ENCODE measurements around the gene IFNAR1.

IFNAR1 gene

GRCh38 chr21:33296156-33296555, 28.6 kb upstream of the IFNAR1 start:
- no peak for DNase-seq
- TF ChIP-seq GATA1 (IDR thresholded peaks at IDR 0.05; ENCODE audit: low read depth, low read length) = no peak

DNA sequence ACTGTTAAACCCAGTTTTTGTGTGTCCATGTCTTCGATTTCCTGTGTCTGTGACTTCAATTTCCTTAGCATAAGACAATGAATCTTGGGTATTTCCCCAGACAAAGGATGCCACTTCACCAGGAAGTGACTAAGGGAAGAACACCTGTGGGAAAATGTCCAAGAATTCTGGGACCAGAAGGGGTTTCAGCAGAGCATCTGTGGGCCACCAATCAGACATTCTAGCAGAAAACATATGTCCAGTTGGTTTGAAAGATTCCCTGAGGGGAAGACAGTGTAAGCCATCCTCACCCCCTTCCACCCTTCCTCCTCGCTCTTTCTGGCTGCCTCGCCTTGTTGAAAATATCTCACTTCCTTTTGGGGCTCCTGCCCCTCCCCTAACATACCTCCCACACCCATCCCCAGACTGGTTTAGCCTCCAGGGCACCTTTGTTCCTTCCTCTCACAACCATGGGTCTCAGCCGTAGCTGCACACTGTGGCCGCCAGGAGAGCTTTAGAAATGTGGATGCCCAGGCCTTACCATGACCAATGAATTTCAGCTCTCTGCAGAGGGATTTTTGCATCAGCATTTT, 25.5 kb upstream of the IFNAR1 start:
- no peak for DNase-seq
- TF ChIP-seq GATA1 (IDR thresholded peaks at IDR 0.05; ENCODE audit: low read depth, low read length) (no peak), POLR2A (IDR thresholded peaks at IDR 0.05; ENCODE audit: low read length) (no peak)

GRCh38 chr21:33300701-33301631, 23.8 kb upstream of the IFNAR1 start:
- TF ChIP-seq GATA1 (IDR thresholded peaks at IDR 0.05; ENCODE audit: low read depth, low read length) (no peak), POLR2A (IDR thresholded peaks at IDR 0.05; ENCODE audit: low read length) (peak; percentile 37)
- DNase-seq = peak; percentile 39 to 65

DNA sequence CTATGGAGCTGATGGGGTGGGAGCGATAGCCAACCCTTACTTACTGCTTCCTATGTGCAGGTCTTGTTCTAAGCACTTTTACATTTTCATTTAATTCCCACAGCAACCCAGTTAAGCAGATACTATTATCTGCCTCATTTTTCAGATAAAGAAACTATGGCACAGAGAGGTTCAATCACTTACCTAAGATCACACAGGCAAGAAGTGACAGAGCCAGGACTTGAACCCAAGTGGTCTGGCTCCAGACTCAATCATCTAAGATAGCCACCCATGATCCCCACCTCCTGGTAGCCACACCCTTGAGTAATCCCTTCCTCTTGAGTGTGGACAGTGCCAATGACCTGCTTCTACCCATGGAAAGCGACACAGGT, 23.2 kb upstream of the IFNAR1 start:
- TF ChIP-seq GATA1 (IDR thresholded peaks at IDR 0.05; ENCODE audit: low read depth, low read length) (no peak), POLR2A (IDR thresholded peaks at IDR 0.05; ENCODE audit: low read length) (no peak)
- DNase-seq = no peak

DNA sequence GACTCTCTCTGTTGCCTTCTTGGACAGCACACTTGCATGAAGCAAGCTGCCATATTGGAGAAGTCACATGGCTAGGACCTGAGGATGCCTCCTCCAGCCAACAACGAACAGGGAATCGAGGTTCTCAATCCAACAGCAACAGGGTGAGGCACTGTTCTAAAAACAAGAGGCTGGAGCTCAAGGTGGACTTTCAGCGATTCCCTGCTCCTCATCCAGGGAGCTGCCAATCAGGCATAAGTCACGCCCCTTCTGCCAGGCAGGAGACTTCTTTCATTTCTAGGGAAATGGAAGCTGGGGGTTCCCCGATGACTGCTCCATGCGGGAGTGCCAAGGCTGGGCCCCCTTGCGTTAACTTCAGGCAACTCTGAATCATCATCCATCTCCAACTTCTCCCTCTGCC, 22.7 kb upstream of the IFNAR1 start:
- no peak for DNase-seq
- no peak for TF ChIP-seq POLR2A (IDR thresholded peaks at IDR 0.05; ENCODE audit: low read length)
- TF ChIP-seq GATA1 (IDR thresholded peaks at IDR 0.05; ENCODE audit: low read depth, low read length) = no peak

GRCh38 chr21:33302796-33303195, 22.0 kb upstream of the IFNAR1 start:
- no peak for DNase-seq
- TF ChIP-seq POLR2A (IDR thresholded peaks at IDR 0.05; ENCODE audit: low read length) (no peak), GATA1 (IDR thresholded peaks at IDR 0.05; ENCODE audit: low read depth, low read length) (no peak)

DNA sequence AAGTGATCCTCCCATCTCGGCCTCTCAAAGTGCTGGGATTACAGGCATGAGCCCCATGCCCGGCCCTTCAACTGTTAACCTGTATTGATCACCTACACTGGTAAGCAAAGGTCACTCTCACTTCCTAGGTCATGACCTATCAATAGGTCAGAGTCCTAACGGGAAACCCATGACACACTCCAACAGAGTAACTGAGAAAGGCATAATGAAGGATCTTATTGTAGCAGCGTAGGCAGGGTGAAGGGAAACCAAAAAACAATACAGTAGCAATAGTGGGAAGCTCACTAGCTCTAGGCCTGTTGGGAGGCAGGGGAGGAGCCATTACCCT, 19.5 kb upstream of the IFNAR1 start:
- DNase-seq = no peak
- no peak for TF ChIP-seq POLR2A (IDR thresholded peaks at IDR 0.05; ENCODE audit: low read length)
- TF ChIP-seq GATA1 (IDR thresholded peaks at IDR 0.05; ENCODE audit: low read depth, low read length) = no peak

- TF ChIP-seq POLR2A (IDR thresholded peaks at IDR 0.05; ENCODE audit: low read length) = no peak
- TF ChIP-seq GATA1 (IDR thresholded peaks at IDR 0.05; ENCODE audit: low read depth, low read length) = no peak
Measured at GRCh38 chr21:33305938-33306337, 18.8 kb upstream of the IFNAR1 start.

DNA sequence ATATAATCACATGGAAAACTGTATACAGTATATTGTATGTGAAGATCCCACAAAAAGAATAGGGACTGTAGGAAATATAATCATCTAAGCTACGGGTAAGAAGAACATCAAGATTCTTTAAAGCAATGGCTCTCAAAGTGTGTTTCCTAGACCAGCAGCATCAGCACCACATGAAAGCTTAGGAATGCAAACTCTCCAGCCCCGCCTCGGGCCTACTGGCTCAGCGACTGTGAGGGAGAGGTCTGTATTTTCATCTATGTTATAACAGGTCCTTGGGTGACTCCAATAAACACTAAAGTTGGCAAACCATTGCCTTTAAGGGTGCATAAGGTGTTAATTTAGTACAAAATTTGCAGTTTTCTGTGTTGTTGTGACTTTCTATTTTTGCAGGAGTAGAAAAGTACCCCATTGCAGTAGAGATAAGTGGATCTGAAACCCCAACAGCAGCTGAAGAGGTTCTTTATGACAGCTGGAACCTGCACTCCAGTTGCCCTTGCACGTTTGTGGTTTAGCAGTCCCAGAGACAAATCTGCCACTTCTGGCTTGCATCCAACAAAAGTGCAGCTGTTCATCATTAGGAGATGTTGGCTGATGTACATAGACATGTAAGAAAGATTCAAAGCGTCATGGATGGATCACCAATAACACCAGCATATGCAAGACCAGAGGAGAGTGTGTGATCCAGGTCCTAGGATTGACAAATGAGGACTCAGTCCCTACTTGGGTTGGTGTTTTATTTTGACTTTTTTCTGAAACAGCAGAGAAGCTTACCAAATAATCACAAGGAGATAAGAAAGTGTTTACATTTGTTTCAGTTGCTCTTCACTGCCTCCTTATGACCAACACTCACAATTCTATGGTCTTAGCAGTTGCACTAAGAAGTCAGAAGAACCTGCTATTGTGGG, 15.9 kb upstream of the IFNAR1 start:
- TF ChIP-seq POLR2A (IDR thresholded peaks at IDR 0.05; ENCODE audit: low read length) (no peak), GATA1 (IDR thresholded peaks at IDR 0.05; ENCODE audit: low read depth, low read length) (no peak)
- peak; percentile 18 to 49 for DNase-seq

More at GRCh38 chr21:33305938-33306337, 18.8 kb upstream of the IFNAR1 start:
- DNase-seq = no peak

DNA sequence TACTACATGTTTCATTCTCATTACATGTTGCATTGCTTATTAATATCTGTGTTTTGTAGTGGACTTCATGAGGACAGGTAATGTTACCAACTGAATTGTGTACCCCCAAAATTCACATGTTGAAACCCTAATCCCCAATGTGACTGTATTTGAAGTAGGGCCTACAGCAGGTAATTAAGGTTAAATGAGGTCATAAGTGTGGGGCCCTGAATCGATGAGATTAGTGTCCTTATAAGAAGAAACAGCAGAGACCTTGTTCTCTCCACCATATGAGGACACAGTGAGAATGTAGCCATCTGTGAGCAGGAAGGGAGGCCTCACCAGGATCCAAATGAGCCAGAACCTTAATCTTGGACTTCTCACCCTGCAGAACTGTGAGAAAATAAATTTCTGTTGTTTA, 15.0 kb upstream of the IFNAR1 start:
- TF ChIP-seq GATA1 (IDR thresholded peaks at IDR 0.05; ENCODE audit: low read depth, low read length) (no peak), POLR2A (IDR thresholded peaks at IDR 0.05; ENCODE audit: low read length) (no peak)
- no peak for DNase-seq

DNA sequence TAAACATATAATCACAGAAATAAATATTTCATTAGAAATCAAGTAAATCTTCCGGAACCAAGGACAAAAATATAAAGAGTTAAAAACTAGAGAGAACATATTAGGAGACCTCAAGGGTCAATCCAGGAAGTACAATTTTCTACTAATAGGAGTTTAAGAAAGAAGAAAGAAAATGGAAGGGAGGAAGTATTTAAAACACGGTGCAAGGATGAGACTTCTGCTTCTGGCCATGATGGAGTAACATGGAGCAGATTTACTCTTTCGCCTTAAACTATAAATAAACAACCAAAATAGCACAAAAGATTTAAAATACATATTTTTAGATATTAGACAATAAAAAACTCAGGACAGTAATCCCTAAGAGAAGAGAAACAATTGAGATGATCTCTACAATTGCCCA, 12.6 kb upstream of the IFNAR1 start:
- no peak for TF ChIP-seq POLR2A (IDR thresholded peaks at IDR 0.05; ENCODE audit: low read length)
- no peak for TF ChIP-seq GATA1 (IDR thresholded peaks at IDR 0.05; ENCODE audit: low read depth, low read length)
- DNase-seq = no peak

DNA sequence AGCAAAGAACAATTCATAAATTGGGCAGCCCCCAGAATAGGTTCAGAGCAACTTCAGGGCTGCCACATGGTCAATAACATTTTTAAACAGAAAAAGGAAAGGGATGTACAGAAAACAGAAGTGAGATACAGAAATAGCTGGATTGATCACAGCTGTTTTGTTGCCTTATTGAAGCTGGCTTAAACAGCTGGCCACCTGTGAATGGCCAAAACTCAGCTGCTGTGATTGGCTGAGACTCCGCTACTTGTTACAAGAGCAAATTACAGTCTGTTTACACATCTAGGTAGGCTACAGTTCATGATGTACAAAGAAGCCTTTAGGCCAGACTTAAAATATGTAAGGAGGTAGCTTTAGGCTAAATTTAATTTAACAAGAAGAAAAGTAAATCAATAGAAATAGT, 11.6 kb upstream of the IFNAR1 start:
- TF ChIP-seq POLR2A (IDR thresholded peaks at IDR 0.05; ENCODE audit: low read length) = no peak
- no peak for TF ChIP-seq GATA1 (IDR thresholded peaks at IDR 0.05; ENCODE audit: low read depth, low read length)
- no peak for DNase-seq

DNA sequence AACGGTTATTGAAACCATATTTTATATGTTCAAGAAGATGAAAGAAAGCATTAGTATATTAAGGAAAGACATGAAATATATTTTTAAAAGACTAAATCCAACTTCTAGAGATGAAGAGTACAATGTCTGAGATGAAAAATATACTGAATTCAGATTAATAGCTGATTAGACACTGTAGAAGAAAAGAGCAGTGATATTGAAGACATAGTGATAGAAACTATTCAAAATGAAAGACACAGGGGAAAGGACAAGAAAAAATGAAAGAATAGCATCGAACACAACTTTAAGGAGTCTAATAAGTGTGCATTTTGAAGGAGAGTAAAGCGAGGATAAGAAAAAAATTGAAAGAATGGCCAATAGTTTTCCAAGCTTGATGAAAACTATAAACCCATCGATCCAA, 11.2 kb upstream of the IFNAR1 start:
- TF ChIP-seq POLR2A (IDR thresholded peaks at IDR 0.05; ENCODE audit: low read length) = no peak
- TF ChIP-seq GATA1 (IDR thresholded peaks at IDR 0.05; ENCODE audit: low read depth, low read length) = no peak
- no peak for DNase-seq

- no peak for TF ChIP-seq GATA1 (IDR thresholded peaks at IDR 0.05; ENCODE audit: low read depth, low read length)
- no peak for TF ChIP-seq POLR2A (IDR thresholded peaks at IDR 0.05; ENCODE audit: low read length)
- DNase-seq = no peak
Measured at GRCh38 chr21:33314111-33314510, 10.7 kb upstream of the IFNAR1 start.

All from erythroblast (primary cell).